ENCODE results near the gene PRPF31. TPM values are rescaled to one million over a fixed set of nuclear protein-coding genes. Genes with fewer than 3 reads are reported as not detected.
A peak's percentile ranks its signal among the peaks of the same experiment; 100 is the strongest.

The PRPF31 gene
- total and polyA plus RNA-seq, 9 of the 15 experiments (the other 6 are each of a cell fraction or from before 2014, with no cell fraction given): 5.8 to 92.2 (median 69.2) TPM

GRCh38 chr19:54136864-54137698, 21.5 kb downstream of the PRPF31 start (continued):
- TF ChIP-seq THAP12 (CRISPR knock-in tag; IDR thresholded peaks at IDR 0.05): peak; percentile 9; the same call in 1 of the 2 replicates
- TF ChIP-seq ZKSCAN1 (IDR thresholded peaks at IDR 0.05; ENCODE audit: low read depth, low read length): no peak
- TF ChIP-seq SOX6 (IDR thresholded peaks at IDR 0.05): 0 out of 2 replicates have a peak, but pooled peaks have one; percentile 1
- TF ChIP-seq ATF7 (IDR thresholded peaks at IDR 0.05): peak; percentile 83
- no peak for TF ChIP-seq ZNF507 (tag; conservative IDR thresholded peaks at IDR 0.05)
- TF ChIP-seq KLF16 (IDR thresholded peaks at IDR 0.05): peak; percentile 52; the same call in 1 of the 2 replicates
- TF ChIP-seq, protein P1, sequence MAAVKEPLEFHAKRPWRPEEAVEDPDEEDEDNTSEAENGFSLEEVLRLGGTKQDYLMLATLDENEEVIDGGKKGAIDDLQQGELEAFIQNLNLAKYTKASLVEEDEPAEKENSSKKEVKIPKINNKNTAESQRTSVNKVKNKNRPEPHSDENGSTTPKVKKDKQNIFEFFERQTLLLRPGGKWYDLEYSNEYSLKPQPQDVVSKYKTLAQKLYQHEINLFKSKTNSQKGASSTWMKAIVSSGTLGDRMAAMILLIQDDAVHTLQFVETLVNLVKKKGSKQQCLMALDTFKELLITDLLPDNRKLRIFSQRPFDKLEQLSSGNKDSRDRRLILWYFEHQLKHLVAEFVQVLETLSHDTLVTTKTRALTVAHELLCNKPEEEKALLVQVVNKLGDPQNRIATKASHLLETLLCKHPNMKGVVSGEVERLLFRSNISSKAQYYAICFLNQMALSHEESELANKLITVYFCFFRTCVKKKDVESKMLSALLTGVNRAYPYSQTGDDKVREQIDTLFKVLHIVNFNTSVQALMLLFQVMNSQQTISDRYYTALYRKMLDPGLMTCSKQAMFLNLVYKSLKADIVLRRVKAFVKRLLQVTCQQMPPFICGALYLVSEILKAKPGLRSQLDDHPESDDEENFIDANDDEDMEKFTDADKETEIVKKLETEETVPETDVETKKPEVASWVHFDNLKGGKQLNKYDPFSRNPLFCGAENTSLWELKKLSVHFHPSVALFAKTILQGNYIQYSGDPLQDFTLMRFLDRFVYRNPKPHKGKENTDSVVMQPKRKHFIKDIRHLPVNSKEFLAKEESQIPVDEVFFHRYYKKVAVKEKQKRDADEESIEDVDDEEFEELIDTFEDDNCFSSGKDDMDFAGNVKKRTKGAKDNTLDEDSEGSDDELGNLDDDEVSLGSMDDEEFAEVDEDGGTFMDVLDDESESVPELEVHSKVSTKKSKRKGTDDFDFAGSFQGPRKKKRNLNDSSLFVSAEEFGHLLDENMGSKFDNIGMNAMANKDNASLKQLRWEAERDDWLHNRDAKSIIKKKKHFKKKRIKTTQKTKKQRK (IDR thresholded peaks at IDR 0.05; ENCODE audit: borderline replicate concordance, low read depth, low read length): peak; percentile 96
- peak; percentile 47; the same call in 1 of the 2 replicates for TF ChIP-seq ETS1 (conservative IDR thresholded peaks at IDR 0.05; ENCODE audit: control insufficient read depth, low read depth, low read length)
- 0 out of 2 replicates have a peak, but pooled peaks have one; percentile 35 for TF ChIP-seq SUPT5H (IDR thresholded peaks at IDR 0.05)
- TF ChIP-seq HINFP (tag; conservative IDR thresholded peaks at IDR 0.05; ENCODE audit: low read depth): peak; percentile 96
- no peak for TF ChIP-seq RFX7 (CRISPR knock-in tag; IDR thresholded peaks at IDR 0.05)
- TF ChIP-seq CREM (IDR thresholded peaks at IDR 0.05; ENCODE audit: low read depth): peak; percentile 59
- no peak for TF ChIP-seq NUFIP1 (IDR thresholded peaks at IDR 0.05; ENCODE audit: partially characterized antibody)
- peak; percentile 93 for TF ChIP-seq CHD2 (IDR thresholded peaks at IDR 0.05; ENCODE audit: low read depth, low read length)
- TF ChIP-seq UBTF (IDR thresholded peaks at IDR 0.05; ENCODE audit: borderline replicate concordance in 1 of 2, low read depth in 2 of 2, low read length in 2 of 2): 0 out of 4 replicates have a peak, but pooled peaks of 1 of the 2 experiments have one; percentile 17
- TF ChIP-seq C11orf30 (IDR thresholded peaks at IDR 0.05; ENCODE audit: low read depth): 0 out of 2 replicates have a peak, but pooled peaks have one; percentile 69
- no peak for TF ChIP-seq ARNT (IDR thresholded peaks at IDR 0.05)
